ENCODE measurements around the gene THPO.
"Not testable (repeated sequence)": the region's sequence is repeated elsewhere in the genome, so short reads cannot be mapped to it uniquely, and the experiment has no call there.

THPO gene

GRCh38 chr3:184349563-184350470, 28.2 kb downstream of the THPO start:
- no peak for DNase-seq (ENCODE audit: low read depth in 2 of 2)

GRCh38 chr3:184348057-184348382, 30.0 kb downstream of the THPO start:
- DNase-seq (ENCODE audit: low read depth in 2 of 2): no peak

- no peak for DNase-seq (ENCODE audit: low read depth in 2 of 2)
These were observed 30.5 kb downstream of the THPO start for GRCh38 chr3:184347321-184348056.

GRCh38 chr3:184346480-184347190, 31.4 kb downstream of the THPO start:
- DNase-seq (ENCODE audit: low read depth in 2 of 2): no peak

- no peak for DNase-seq (ENCODE audit: low read depth in 2 of 2)
These were observed 32.5 kb downstream of the THPO start for GRCh38 chr3:184345317-184346144.

- DNase-seq (ENCODE audit: low read depth in 2 of 2): no peak
These were observed 33.3 kb downstream of the THPO start for GRCh38 chr3:184344579-184345316.

GRCh38 chr3:184343200-184343876, 34.7 kb downstream of the THPO start:
- no peak for DNase-seq (ENCODE audit: low read depth in 2 of 2)

- DNase-seq (ENCODE audit: low read depth in 2 of 2): no peak
These were observed 36.1 kb downstream of the THPO start for GRCh38 chr3:184341925-184342324.

GRCh38 chr3:184339451-184340135, 38.4 kb downstream of the THPO start:
- DNase-seq (ENCODE audit: low read depth in 2 of 2): not testable (repeated sequence)

- DNase-seq (ENCODE audit: low read depth in 2 of 2): no peak
These were observed 39.0 kb downstream of the THPO start for GRCh38 chr3:184339001-184339400.

- DNase-seq (ENCODE audit: low read depth in 2 of 2): no peak
These were observed 39.5 kb downstream of the THPO start for GRCh38 chr3:184338511-184338945.

GRCh38 chr3:184337981-184338380, 40.0 kb downstream of the THPO start:
- DNase-seq (ENCODE audit: low read depth in 2 of 2): no peak

GRCh38 chr3:184337399-184337714, 40.6 kb downstream of the THPO start, which contains the start of gene FAM131A:
Gene FAM131A, plus strand, starts transcription at chr3:184337600. Its CDS starts 31 bp downstream, at chr3:184337631.
- DNase-seq (ENCODE audit: low read depth in 2 of 2): no peak

- DNase-seq (ENCODE audit: low read depth in 2 of 2): no peak
These were observed 41.2 kb downstream of the THPO start for GRCh38 chr3:184336547-184337398.

- peak; percentile 82 to 91 for DNase-seq (ENCODE audit: low read depth in 2 of 2)
These were observed 42.1 kb downstream of the THPO start for GRCh38 chr3:184335661-184336546.

GRCh38 chr3:184335291-184335660, 42.7 kb downstream of the THPO start:
- DNase-seq (ENCODE audit: low read depth in 2 of 2): no peak

- peak in 1 of 2 donors; percentile 37 for DNase-seq (ENCODE audit: low read depth in 2 of 2)
These were observed 43.4 kb downstream of the THPO start for GRCh38 chr3:184334470-184335158.

Data from stimulated activated CD4-positive, alpha-beta T cell treated with anti-CD3 and anti-CD28 coated beads, Interleukin-4, amount 100 ng/mL, for 48 hours (primary cell).